Activated CD4-positive, CD25-positive, alpha-beta regulatory T cell treated with anti-CD3 and anti-CD28 coated beads, Interleukin-2, amount 50 U/mL, for 24 hours (primary cell): ENCODE results near the gene PRDM9.

Source experiments
- ATAC-seq, 2 donors: fragments of 150-1000 bp; cut with Tn5 transposase; one replicate each; pipeline ENCODE4 v1.10.0; 2021; ENCODE audit warnings: mild to moderate bottlenecking in 1 of 2, moderate library complexity in 1 of 2

Gene PRDM9

GRCh38 chr5:23528677-23529076, 21.3 kb downstream of the PRDM9 start:
- no peak for ATAC-seq

GRCh38 chr5:23530571-23530970, 23.2 kb downstream of the PRDM9 start:
- ATAC-seq: no peak

- ATAC-seq: no peak
Measured at GRCh38 chr5:23571059-23571458, 63.6 kb downstream of the PRDM9 start.
